Measurements from ENCODE around the gene SND1.

SND1 gene

GRCh38 chr7:128071376-128071775, 419.4 kb downstream of the SND1 start:
- Histone ChIP-seq H3K4me3 (ENCODE audit: low read depth, low read length) (no peak overlapping the region), H3K9me3 (ENCODE audit: severe bottlenecking) (no peaks in the 10 kb centered on the region), H3K27ac (no peak overlapping the region), H3K27me3 (ENCODE audit: insufficient read depth, low read depth, severe bottlenecking) (no peaks in the 10 kb centered on the region), H3K36me3 (peaks cover 6% of the 10 kb centered on the region)
- TF ChIP-seq, protein P1, sequence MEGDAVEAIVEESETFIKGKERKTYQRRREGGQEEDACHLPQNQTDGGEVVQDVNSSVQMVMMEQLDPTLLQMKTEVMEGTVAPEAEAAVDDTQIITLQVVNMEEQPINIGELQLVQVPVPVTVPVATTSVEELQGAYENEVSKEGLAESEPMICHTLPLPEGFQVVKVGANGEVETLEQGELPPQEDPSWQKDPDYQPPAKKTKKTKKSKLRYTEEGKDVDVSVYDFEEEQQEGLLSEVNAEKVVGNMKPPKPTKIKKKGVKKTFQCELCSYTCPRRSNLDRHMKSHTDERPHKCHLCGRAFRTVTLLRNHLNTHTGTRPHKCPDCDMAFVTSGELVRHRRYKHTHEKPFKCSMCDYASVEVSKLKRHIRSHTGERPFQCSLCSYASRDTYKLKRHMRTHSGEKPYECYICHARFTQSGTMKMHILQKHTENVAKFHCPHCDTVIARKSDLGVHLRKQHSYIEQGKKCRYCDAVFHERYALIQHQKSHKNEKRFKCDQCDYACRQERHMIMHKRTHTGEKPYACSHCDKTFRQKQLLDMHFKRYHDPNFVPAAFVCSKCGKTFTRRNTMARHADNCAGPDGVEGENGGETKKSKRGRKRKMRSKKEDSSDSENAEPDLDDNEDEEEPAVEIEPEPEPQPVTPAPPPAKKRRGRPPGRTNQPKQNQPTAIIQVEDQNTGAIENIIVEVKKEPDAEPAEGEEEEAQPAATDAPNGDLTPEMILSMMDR (IDR thresholded peaks at IDR 0.05; ENCODE audit: low read depth, low read length): no peak
- no peak for DNase-seq

DNA sequence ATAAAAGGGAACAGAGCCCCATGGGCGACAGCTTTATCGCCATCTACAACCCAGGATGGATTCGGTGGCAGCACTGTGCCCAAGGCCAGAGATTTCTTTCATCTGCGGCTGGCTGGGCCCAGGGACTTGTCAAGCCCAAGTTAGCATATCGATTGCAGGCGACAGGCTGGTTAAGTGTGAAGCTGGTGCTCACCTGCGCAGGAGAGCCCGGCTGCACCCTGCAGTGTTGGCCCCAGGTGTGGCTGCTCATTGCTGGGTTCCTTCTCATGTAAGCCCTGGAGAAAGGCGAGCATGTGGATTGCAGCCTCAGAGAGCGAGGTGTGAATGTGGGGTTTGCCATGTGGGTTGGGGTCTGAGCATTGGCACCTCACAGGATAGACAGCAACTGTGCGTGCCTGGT, 419.8 kb downstream of the SND1 start:
- no peaks in the 10 kb centered on the region for H3K27me3 ChIP-seq (ENCODE audit: insufficient read depth, low read depth, severe bottlenecking)
- no peak overlapping the region for H3K27ac ChIP-seq
- TF ChIP-seq, protein P1 (IDR thresholded peaks at IDR 0.05; ENCODE audit: low read depth, low read length): no peak
- H3K9me3 ChIP-seq (ENCODE audit: severe bottlenecking): no peaks in the 10 kb centered on the region
- H3K4me3 ChIP-seq (ENCODE audit: low read depth, low read length): no peak overlapping the region
- peaks cover 6% of the 10 kb centered on the region for H3K36me3 ChIP-seq
- no peak for DNase-seq

DNA sequence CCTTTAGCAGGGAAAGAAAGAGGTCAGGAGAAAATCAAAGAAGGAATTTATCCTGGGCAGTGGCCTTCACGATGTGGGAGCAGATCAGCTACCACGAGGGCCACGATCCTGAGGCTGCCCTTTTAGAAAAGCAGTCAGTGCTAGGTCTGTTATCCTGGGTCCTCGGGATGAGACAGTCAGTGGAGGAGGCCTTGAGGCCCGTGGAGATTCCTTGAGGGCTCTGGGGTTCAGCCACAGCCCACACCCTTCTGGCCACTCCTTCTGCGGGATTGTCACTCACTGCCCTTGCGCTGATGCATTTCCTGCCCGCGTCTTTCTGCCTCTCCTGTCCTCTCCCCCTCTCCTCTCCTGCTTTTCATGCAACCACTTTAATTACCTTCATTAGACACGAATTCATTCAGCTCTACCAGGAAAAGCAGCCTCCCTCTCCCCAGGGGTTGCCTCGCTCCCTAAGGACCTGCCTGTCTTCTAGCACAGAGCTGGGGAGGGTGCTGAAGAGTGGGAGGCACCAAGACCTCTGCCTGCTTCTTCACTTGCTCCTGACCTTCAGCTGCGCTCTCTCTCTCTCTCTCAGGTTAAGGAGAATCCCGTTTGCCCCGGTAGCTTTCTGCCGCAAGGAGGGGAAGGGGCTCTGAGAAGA, 421.8 kb downstream of the SND1 start:
- Histone ChIP-seq H3K27ac (no peak overlapping the region), H3K4me3 (ENCODE audit: low read depth, low read length) (no peak overlapping the region), H3K36me3 (peaks cover 16% of the 10 kb centered on the region)

GRCh38 chr7:128074336-128074735, 422.3 kb downstream of the SND1 start:
- peaks cover 19% of the 10 kb centered on the region for H3K36me3 ChIP-seq
- H3K4me3 ChIP-seq (ENCODE audit: low read depth, low read length): no peak overlapping the region
- no peak for DNase-seq
- H3K27ac ChIP-seq: no peak overlapping the region
- H3K9me3 ChIP-seq (ENCODE audit: severe bottlenecking): no peaks in the 10 kb centered on the region
- TF ChIP-seq, protein P1 (IDR thresholded peaks at IDR 0.05; ENCODE audit: low read depth, low read length): no peak
- no peaks in the 10 kb centered on the region for H3K27me3 ChIP-seq (ENCODE audit: insufficient read depth, low read depth, severe bottlenecking)

More for the DNA sequence above, 421.8 kb downstream of the SND1 start:
- no peaks in the 10 kb centered on the region for H3K27me3 ChIP-seq (ENCODE audit: insufficient read depth, low read depth, severe bottlenecking)
- TF ChIP-seq, protein P1 (IDR thresholded peaks at IDR 0.05; ENCODE audit: low read depth, low read length): no peak
- no peaks in the 10 kb centered on the region for H3K9me3 ChIP-seq (ENCODE audit: severe bottlenecking)
- no peak for DNase-seq

- no peak for DNase-seq
- peaks cover 19% of the 10 kb centered on the region for H3K36me3 ChIP-seq
- H3K4me3 ChIP-seq (ENCODE audit: low read depth, low read length): no peak overlapping the region
- no peaks in the 10 kb centered on the region for H3K27me3 ChIP-seq (ENCODE audit: insufficient read depth, low read depth, severe bottlenecking)
- no peaks in the 10 kb centered on the region for H3K9me3 ChIP-seq (ENCODE audit: severe bottlenecking)
- H3K27ac ChIP-seq: no peak overlapping the region
- TF ChIP-seq, protein P1 (IDR thresholded peaks at IDR 0.05; ENCODE audit: low read depth, low read length): no peak
These were observed 422.7 kb downstream of the SND1 start for GRCh38 chr7:128074736-128075135.
